GM12874 (cell line): ENCODE measurements around the gene MIF4GD.

Experiments used
- TF ChIP-seq, protein P1 (sequence below): IDR thresholded peaks from 2 replicates; pipeline ENCODE4 v1.5.1; 2011; ENCODE audit warnings: low read depth, mild to moderate bottlenecking, control low read depth, low read length, moderate library complexity; ENCODE audit not compliant: insufficient read depth

Gene MIF4GD

GRCh38 chr17:75244133-75244866 is 26.7 kb downstream of the MIF4GD start:
- TF ChIP-seq, protein P1, sequence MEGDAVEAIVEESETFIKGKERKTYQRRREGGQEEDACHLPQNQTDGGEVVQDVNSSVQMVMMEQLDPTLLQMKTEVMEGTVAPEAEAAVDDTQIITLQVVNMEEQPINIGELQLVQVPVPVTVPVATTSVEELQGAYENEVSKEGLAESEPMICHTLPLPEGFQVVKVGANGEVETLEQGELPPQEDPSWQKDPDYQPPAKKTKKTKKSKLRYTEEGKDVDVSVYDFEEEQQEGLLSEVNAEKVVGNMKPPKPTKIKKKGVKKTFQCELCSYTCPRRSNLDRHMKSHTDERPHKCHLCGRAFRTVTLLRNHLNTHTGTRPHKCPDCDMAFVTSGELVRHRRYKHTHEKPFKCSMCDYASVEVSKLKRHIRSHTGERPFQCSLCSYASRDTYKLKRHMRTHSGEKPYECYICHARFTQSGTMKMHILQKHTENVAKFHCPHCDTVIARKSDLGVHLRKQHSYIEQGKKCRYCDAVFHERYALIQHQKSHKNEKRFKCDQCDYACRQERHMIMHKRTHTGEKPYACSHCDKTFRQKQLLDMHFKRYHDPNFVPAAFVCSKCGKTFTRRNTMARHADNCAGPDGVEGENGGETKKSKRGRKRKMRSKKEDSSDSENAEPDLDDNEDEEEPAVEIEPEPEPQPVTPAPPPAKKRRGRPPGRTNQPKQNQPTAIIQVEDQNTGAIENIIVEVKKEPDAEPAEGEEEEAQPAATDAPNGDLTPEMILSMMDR: no peak

DNA sequence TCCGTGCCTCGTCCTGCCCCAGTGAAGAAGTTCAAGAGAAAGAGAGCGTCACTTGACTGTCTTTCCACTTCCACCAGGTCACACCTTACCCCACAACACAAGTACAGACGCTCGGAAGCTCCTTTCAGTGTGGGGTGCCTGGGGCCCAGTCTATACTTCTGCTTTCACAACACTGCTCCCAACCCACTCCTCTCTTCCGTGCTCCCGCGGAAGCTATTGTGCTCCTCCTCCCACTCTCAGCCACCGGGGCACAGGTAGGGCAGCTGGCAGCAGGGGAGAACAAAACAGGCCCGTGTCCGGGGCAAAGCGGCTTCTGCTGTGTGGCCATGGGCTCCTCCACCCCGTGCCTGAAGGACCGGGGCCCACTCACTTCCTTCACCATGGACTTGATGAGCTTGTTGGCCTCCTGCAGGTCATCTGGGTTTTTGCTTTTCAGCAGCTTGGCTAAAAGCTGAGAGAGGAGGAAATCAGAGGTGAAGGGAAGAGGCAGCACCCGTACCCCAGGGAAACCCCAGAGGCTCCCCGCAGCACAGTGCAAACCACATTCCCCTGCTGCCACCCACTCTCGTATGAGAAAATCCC is 28.5 kb downstream of the MIF4GD start:
- TF ChIP-seq, protein P1: no peak

DNA sequence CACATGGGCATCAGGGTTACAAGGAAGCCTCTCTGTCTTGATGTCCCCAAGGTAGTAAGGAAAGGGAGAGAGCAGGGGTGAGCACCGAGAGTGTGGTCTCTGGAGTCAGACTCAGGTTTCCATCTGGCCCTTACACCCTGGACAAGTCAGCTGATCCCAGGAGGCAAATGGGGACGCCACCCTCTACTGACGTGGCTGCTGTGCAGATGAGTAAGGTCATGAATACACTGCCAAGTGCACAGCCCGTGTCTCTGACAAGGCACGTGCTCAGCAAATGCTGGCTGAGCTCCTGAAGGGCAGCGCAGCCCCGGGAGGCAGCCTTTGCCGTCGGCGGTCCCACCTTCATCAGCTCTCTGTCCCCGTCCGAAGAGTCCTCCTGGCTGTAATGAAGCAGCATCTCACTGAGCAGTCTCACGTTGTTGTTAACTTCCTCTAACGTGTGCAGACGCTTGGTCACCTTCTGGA is 29.0 kb downstream of the MIF4GD start:
- TF ChIP-seq, protein P1: no peak

DNA sequence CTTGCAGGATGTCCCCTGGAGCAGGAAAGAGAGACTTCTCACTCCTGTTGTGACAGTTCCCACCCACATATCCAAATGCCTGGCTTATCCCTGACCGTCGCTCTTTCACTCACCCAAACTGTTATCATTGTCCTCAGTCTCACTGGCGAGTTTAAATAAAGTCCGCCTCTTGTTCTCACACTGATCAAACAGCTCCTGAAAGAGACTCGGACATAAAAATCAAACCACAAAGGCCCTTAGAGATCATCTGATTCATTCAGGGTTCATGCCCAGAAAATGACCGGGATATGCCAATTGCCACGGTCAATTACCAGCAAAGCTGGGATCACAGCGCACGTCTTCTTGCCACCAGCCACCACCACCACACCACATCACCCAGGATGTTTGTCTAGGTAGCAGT is 29.5 kb downstream of the MIF4GD start:
- TF ChIP-seq, protein P1: no peak

DNA sequence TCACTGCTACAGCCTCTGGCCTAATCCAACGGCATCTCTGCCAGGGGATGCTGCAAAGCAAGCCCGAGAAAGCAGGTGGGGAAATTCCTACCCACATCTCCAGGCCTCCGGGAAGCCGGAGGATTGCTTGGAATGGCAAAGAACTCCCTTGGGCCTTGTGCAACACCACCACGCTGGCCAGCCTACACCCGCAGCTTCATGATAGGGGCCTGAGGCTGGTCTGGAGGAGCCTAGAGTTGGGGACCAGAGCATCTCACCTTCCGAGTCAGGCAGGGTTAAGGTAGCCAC is 29.9 kb downstream of the MIF4GD start:
- TF ChIP-seq, protein P1: no peak

DNA sequence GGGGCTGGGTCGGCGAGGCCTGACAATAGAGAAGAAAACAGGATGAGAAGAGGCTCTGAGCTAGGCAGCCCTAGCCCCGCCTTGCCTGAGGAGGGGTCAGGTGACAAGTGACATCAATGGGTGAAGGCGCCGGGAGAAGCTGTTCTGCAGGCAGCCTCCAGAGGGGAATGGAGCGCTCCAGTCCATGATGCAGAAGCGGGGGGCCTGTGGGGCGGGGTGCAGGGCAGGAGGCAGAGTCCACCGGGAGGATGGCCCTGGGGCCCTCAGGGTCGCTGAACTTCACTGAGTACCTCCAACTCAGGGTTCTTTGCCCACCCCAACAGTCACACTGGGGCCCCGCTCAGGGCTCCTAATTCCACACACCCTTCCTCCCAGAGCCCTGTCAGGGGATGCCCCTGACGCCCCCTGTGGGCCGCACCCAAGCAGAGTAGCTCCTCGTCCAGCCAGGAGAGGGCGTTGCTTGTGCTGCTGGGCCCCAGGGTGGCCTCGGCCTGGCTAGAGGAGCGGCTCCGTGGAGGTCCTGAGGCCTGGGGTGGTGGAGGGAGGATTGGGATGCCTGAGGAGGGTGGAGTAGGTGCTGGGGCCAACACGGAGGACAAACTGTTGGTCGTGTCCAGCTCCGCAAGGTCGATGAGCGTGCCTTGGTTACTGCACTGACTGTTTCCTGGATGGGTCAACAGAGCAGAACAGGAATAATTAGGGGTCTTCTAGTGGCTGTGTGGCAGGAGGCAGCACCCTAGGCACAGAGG is 30.5 kb downstream of the MIF4GD start:
- TF ChIP-seq, protein P1: peak; percentile 88

DNA sequence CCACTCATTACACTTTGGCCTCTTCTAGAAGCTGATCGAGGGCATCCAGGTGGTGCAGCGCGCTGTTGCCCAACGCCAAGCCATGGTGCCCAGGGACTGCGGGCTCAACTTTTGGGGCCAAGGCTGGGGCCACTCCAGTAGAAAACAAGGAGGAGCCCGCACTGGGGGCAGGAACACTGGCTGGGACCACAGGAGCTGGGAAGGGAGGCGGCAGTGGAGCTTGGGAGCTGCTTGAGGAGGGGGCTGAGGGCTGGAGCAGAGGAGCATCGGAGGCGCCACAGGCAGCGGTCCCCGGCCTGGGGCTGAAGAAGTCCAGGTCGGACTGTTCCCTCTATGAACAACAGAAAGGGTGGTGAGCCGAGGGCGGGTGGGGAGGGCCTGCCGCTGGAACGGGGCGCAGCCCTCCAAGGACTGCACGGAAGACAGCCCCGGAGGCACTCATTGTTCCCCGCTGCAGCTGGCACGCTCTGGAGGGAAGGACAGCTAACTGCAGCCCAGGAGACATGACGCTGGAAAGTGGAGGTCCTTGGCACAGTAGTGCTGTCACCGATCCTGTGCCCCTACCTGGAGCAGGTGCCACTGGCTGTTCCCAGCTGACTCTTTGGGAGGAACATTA is 31.1 kb downstream of the MIF4GD start:
- TF ChIP-seq, protein P1: no peak
